Parathyroid adenoma (tissue), 2 donors: ENCODE results near the gene ATXN10.

Experiments
- H2AFZ ChIP-seq: fragments of 300-600 bp; sonication (generic); one replicate; pipeline ENCODE4 v1.7.0; 2017; ENCODE audit warnings: antibody characterized with exemption, mild to moderate bottlenecking
- H3K27ac ChIP-seq: fragments of 300-600 bp; sonication (generic); one replicate; pipeline ENCODE4 v1.7.0; 2017
- H3K27me3 ChIP-seq: fragments of 300-600 bp; sonication (generic); one replicate; pipeline ENCODE4 v1.7.0; 2017; ENCODE audit warnings: low read length; ENCODE audit not compliant: control insufficient read depth, insufficient read depth
- H3K36me3 ChIP-seq: fragments of 300-600 bp; sonication (generic); one replicate; pipeline ENCODE4 v1.7.0; 2017; ENCODE audit warnings: low read length; ENCODE audit not compliant: control insufficient read depth, insufficient read depth
- H3K4me1 ChIP-seq: fragments of 300-600 bp; sonication (generic); one replicate; pipeline ENCODE4 v1.7.0; 2017; ENCODE audit warnings: control low read depth
- H3K4me2 ChIP-seq: fragments of 300-600 bp; sonication (generic); one replicate; pipeline ENCODE4 v1.7.0; 2017; ENCODE audit warnings: low read length
- H3K4me3 ChIP-seq: fragments of 300-600 bp; sonication (generic); one replicate; pipeline ENCODE4 v1.7.0; 2017; ENCODE audit warnings: low read depth, low read length
- H3K79me2 ChIP-seq: fragments of 300-600 bp; sonication (generic); one replicate; pipeline ENCODE4 v1.7.0; 2017; ENCODE audit warnings: control low read depth
- H3K9ac ChIP-seq: fragments of 300-600 bp; sonication (generic); one replicate; pipeline ENCODE4 v1.7.0; 2017; ENCODE audit warnings: mild to moderate bottlenecking
- H3K9me3 ChIP-seq: fragments of 300-600 bp; sonication (generic); one replicate; pipeline ENCODE4 v1.7.0; 2017; ENCODE audit warnings: low read length; ENCODE audit not compliant: control insufficient read depth
- CTCF ChIP-seq: fragments of 300-600 bp; sonication (generic); IDR thresholded peaks from one replicate; pipeline ENCODE4 v1.7.0; 2017; ENCODE audit warnings: antibody characterized with exemption, mild to moderate bottlenecking
- donor health status: primary hyperparathyroidism.

Gene ATXN10

GRCh38 chr22:45891996-45892621 lies 220.5 kb downstream of the ATXN10 start:
- Histone ChIP-seq H3K9ac (no peak overlapping the region), H3K4me3 (no peak overlapping the region), H3K27me3 (no peaks in the 10 kb centered on the region), H3K4me2 (no peak overlapping the region), H2AFZ (no peak overlapping the region), H3K9me3 (no peaks in the 10 kb centered on the region), H3K79me2 (no peaks in the 10 kb centered on the region), H3K4me1 (no peaks in the 10 kb centered on the region), H3K27ac (no peak overlapping the region), H3K36me3 (no peaks in the 10 kb centered on the region)
- no peak for TF ChIP-seq CTCF

- H3K9ac ChIP-seq: no peak overlapping the region
- H3K79me2 ChIP-seq: no peaks in the 10 kb centered on the region
- H3K36me3 ChIP-seq: no peaks in the 10 kb centered on the region
- no peak overlapping the region for H3K4me3 ChIP-seq
- no peak overlapping the region for H2AFZ ChIP-seq
- TF ChIP-seq CTCF: no peak
- no peaks in the 10 kb centered on the region for H3K9me3 ChIP-seq
- H3K27ac ChIP-seq: no peak overlapping the region
- no peaks in the 10 kb centered on the region for H3K4me1 ChIP-seq
- no peak overlapping the region for H3K4me2 ChIP-seq
- no peaks in the 10 kb centered on the region for H3K27me3 ChIP-seq
These were observed 221.2 kb downstream of the ATXN10 start for GRCh38 chr22:45892681-45893461.

GRCh38 chr22:45893516-45893915 lies 221.9 kb downstream of the ATXN10 start:
- Histone ChIP-seq H3K27me3 (no peaks in the 10 kb centered on the region), H3K4me2 (no peak overlapping the region), H3K9me3 (no peaks in the 10 kb centered on the region), H3K36me3 (no peaks in the 10 kb centered on the region), H3K4me3 (no peak overlapping the region), H3K79me2 (no peaks in the 10 kb centered on the region), H2AFZ (no peak overlapping the region), H3K27ac (no peak overlapping the region), H3K9ac (no peak overlapping the region), H3K4me1 (no peaks in the 10 kb centered on the region)
- TF ChIP-seq CTCF: no peak
